ENCODE data around the gene BRINP2.

The BRINP2 gene

GRCh38 chr1:177329871-177330270, 159.1 kb downstream of the BRINP2 start:
- H3K36me3 Mint-ChIP-seq (ENCODE audit: low read depth) = no peaks in the 10 kb centered on the region

More at GRCh38 chr1:177329871-177330270, 159.1 kb downstream of the BRINP2 start:
- Mint-ChIP-seq H3K9me3 (peaks cover 8% of the 10 kb centered on the region), H3K4me1 (no peaks in the 10 kb centered on the region), H3K27ac (no peak overlapping the region), H3K4me3 (no peak overlapping the region), H3K27me3 (no peaks in the 10 kb centered on the region)
- ATAC-seq (no peak), DNase-seq (no peak)
